Gastrocnemius medialis (tissue), 4 donors: Measurements from ENCODE around the gene PAPPA2.

Experiments used
- CTCF ChIP-seq, 5 experiments: fragments of 450-650 bp in 3 of 5; fragments of 200-600 bp in 2 of 5; sonication (generic) in 2 of 5; IDR thresholded peaks in 4 of 5; conservative IDR thresholded peaks in 1 of 5; 1 replicate in 4 of 5; 2 replicates in 1 of 5; pipeline ENCODE4 v1.5.1; 2016 to 2019; ENCODE audit warnings: antibody characterized with exemption in 5 of 5, mild to moderate bottlenecking in 3 of 5, moderate library complexity in 3 of 5
- POLR2A ChIP-seq, 2 donors: fragments of 450-650 bp; IDR thresholded peaks; one replicate each; pipeline ENCODE4 v1.6.1; 2017; ENCODE audit warnings: antibody characterized with exemption in 2 of 2, mild to moderate bottlenecking in 2 of 2, moderate library complexity in 2 of 2

- no peak for TF ChIP-seq CTCF (IDR thresholded peaks at IDR 0.05 in 4 of 5, conservative IDR thresholded peaks at IDR 0.05 in 1 of 5)
- TF ChIP-seq POLR2A (IDR thresholded peaks at IDR 0.05), result no peak
Observed at GRCh38 chr1:176531036-176531435, 68.1 kb downstream of the PAPPA2 start.
